Left ventricle myocardium inferior (tissue), 1 donor: ENCODE results near the gene MCC. TPM values are rescaled to one million over a fixed set of nuclear protein-coding genes. Genes with fewer than 3 reads are reported as not detected.

Experiments
- DNase-seq: peaks from one replicate; pipeline ENCODE4 v3.0.0-alpha.2; 2020
- H3K27ac ChIP-seq: fragments of 200-600 bp; replicated peaks from 2 replicates; pipeline ENCODE4 v1.8.0; 2021
- H3K27me3 ChIP-seq: fragments of 200-600 bp; 2 replicates; pipeline ENCODE4 v1.8.0; 2021; ENCODE audit warnings: low read depth
- H3K36me3 ChIP-seq: fragments of 200-600 bp; 2 replicates; pipeline ENCODE4 v1.8.0; 2021
- H3K4me1 ChIP-seq: fragments of 200-600 bp; 2 replicates; pipeline ENCODE4 v1.8.0; 2021
- H3K4me3 ChIP-seq: fragments of 200-600 bp; 2 replicates; pipeline ENCODE4 v1.8.0; 2021; ENCODE audit warnings: mild to moderate bottlenecking, moderate library complexity
- H3K9me3 ChIP-seq: fragments of 200-600 bp; replicated peaks from 2 replicates; pipeline ENCODE4 v1.8.0; 2021
- CTCF ChIP-seq: fragments of 200-600 bp; IDR thresholded peaks from 2 replicates; pipeline ENCODE4 v1.8.0; 2021; ENCODE audit warnings: antibody characterized with exemption, mild to moderate bottlenecking, borderline replicate concordance
- intact Hi-C: fragments of 100-400 bp; cut with micrococcal nuclease; formaldehyde crosslinking; loops from one replicate; pipeline ENCODE4 v1.11.0; 2022
- total RNA-seq: library from RNA; stranded (reverse); fragmentation: NEBNext Ultra II Directional; extraction: Animal tissue kit (Norgen Biotek cat#: 25700); gene quantifications from one replicate; pipeline ENCODE4 v1.2.1, GENCODE V29; 2021
- donor health status: DM: no; HTN: yes; CAD: no; lungs with severe emphysema.

The MCC gene
- total RNA-seq, 1 donor from 2014 or later, result 31.6 TPM

- H3K27ac ChIP-seq, result no peak overlapping the region
- H3K4me1 ChIP-seq, result peaks cover 12% of the 10 kb centered on the region
- no peaks in the 10 kb centered on the region for H3K36me3 ChIP-seq
- H3K4me3 ChIP-seq, result no peak overlapping the region
- DNase-seq, result no peak
- intact Hi-C loops, result no loop called here
- TF ChIP-seq CTCF, result no peak
- H3K9me3 ChIP-seq, result peaks cover 17% of the 10 kb centered on the region
- no peaks in the 10 kb centered on the region for H3K27me3 ChIP-seq
Measured at GRCh38 chr5:113446358-113446927, 41.8 kb downstream of the MCC start.

- peaks cover 16% of the 10 kb centered on the region for H3K4me1 ChIP-seq
- TF ChIP-seq CTCF, result no peak
- DNase-seq, result no peak
- H3K4me3 ChIP-seq, result no peak overlapping the region
- no peaks in the 10 kb centered on the region for H3K36me3 ChIP-seq
- no peak overlapping the region for H3K27ac ChIP-seq
- H3K27me3 ChIP-seq, result no peaks in the 10 kb centered on the region
- intact Hi-C loops, result no loop called here
- no peaks in the 10 kb centered on the region for H3K9me3 ChIP-seq
Measured at GRCh38 chr5:113437111-113437510, 51.1 kb downstream of the MCC start.

GRCh38 chr5:113435575-113435974 is 52.7 kb downstream of the MCC start:
- H3K9me3 ChIP-seq, result no peaks in the 10 kb centered on the region
- peaks cover 16% of the 10 kb centered on the region for H3K4me1 ChIP-seq
- H3K36me3 ChIP-seq, result no peaks in the 10 kb centered on the region
- no peak overlapping the region for H3K27ac ChIP-seq
- TF ChIP-seq CTCF, result no peak
- no peak overlapping the region for H3K4me3 ChIP-seq
- H3K27me3 ChIP-seq, result no peaks in the 10 kb centered on the region
- no peak for DNase-seq
- intact Hi-C loops, result no loop called here

GRCh38 chr5:113434889-113435288 is 53.4 kb downstream of the MCC start, which contains the start of gene TSSK1B:
Gene TSSK1B, minus strand, starts transcription at chr5:113434989. Its CDS starts 150 bp downstream, at chr5:113434839.
- Histone ChIP-seq H3K27me3 (no peaks in the 10 kb centered on the region), H3K4me1 (peaks cover 16% of the 10 kb centered on the region), H3K27ac (no peak within 1 kb of the TSS), H3K4me3 (no peak within 1 kb of the TSS), H3K36me3 (no peaks in the 10 kb centered on the region), H3K9me3 (no peaks in the 10 kb centered on the region)
- intact Hi-C loops, result no loop called here
- no peak for TF ChIP-seq CTCF
- DNase-seq, result no peak

- intact Hi-C loops, result no loop called here
- H3K27ac ChIP-seq, result no peak overlapping the region
- no peak overlapping the region for H3K4me3 ChIP-seq
- no peaks in the 10 kb centered on the region for H3K27me3 ChIP-seq
- H3K36me3 ChIP-seq, result no peaks in the 10 kb centered on the region
- TF ChIP-seq CTCF, result no peak
- H3K4me1 ChIP-seq, result peaks cover 16% of the 10 kb centered on the region
- no peaks in the 10 kb centered on the region for H3K9me3 ChIP-seq
- DNase-seq, result no peak
Measured at GRCh38 chr5:113433862-113434612, 54.2 kb downstream of the MCC start.
